ENCODE results near the gene DPH5.
"Not testable (repeated sequence)": the region's sequence is repeated elsewhere in the genome, so short reads cannot be mapped to it uniquely, and the experiment has no call there.

DPH5 gene

GRCh38 chr1:100959502-100960060, 66.0 kb downstream of the DPH5 start:
- DNase-seq: peak; percentile 12
- no peak overlapping the region for H3K4me2 ChIP-seq (ENCODE audit: low read length, poor library complexity, severe bottlenecking)
- 89% methylated on average over 5 of the region's 5 CpGs for WGBS
- H3K18ac ChIP-seq (ENCODE audit: low read depth in 1 of 2, low read length in 2 of 2): no peak overlapping the region
- H2AFZ ChIP-seq (ENCODE audit: low read depth, low read length): no peak overlapping the region
- no peak overlapping the region for H2BK15ac ChIP-seq (ENCODE audit: low read depth, poor library complexity, severe bottlenecking)
- no peak overlapping the region for H2BK120ac ChIP-seq (ENCODE audit: low read depth, low read length)
- H3K79me1 ChIP-seq (replicated peaks; ENCODE audit: low read length, poor library complexity, severe bottlenecking): peaks cover 3% of the 10 kb centered on the region
- no peak overlapping the region for H2BK5ac ChIP-seq (ENCODE audit: low read depth, low read length, poor library complexity, severe bottlenecking)
- H3K4me3 ChIP-seq (ENCODE audit: insufficient read depth in 1 of 2, low read depth in 1 of 2, low read length in 2 of 2): no peak overlapping the region
- H3K4ac ChIP-seq (ENCODE audit: low read depth in 1 of 2, low read length in 2 of 2): no peak overlapping the region
- no peak overlapping the region for H4K91ac ChIP-seq (ENCODE audit: low read length)
- H3K36me3 ChIP-seq (ENCODE audit: control insufficient read depth in 1 of 2, insufficient read depth in 2 of 2, low read depth in 1 of 2, low read length in 2 of 2): peaks cover 0 to 30% of the 10 kb centered on the region in 2 experiments
- no peak overlapping the region for H2AK5ac ChIP-seq (ENCODE audit: low read length, severe bottlenecking)
- no peaks in the 10 kb centered on the region for H3K4me1 ChIP-seq (ENCODE audit: control insufficient read depth, insufficient read depth, low read depth, low read length)
- no peaks in the 10 kb centered on the region for H3K9me3 ChIP-seq (ENCODE audit: control insufficient read depth, low read length)
- H3K23ac ChIP-seq (ENCODE audit: low read length in 2 of 2): no peak overlapping the region
- no peak overlapping the region for H3K9ac ChIP-seq (ENCODE audit: low read length)
- no peaks in the 10 kb centered on the region for H3K27me3 ChIP-seq (ENCODE audit: control insufficient read depth in 1 of 2, insufficient read depth in 1 of 2, low read length in 2 of 2)
- no peak overlapping the region for H3K27ac ChIP-seq (ENCODE audit: low read length, poor library complexity, severe bottlenecking)
- no peak overlapping the region for H2BK12ac ChIP-seq (ENCODE audit: low read length in 2 of 2)
- H4K8ac ChIP-seq (ENCODE audit: low read length): no peak overlapping the region
- H3K14ac ChIP-seq (ENCODE audit: low read length in 2 of 2): no peak overlapping the region

GRCh38 chr1:100955322-100955721, 70.3 kb downstream of the DPH5 start:
- H3K9me3 ChIP-seq (ENCODE audit: control insufficient read depth, low read length): no peaks in the 10 kb centered on the region
- no peak overlapping the region for H3K14ac ChIP-seq (ENCODE audit: low read length in 2 of 2)
- WGBS: 20% methylated on average over 1 of the region's 1 CpG
- no peaks in the 10 kb centered on the region for H3K4me1 ChIP-seq (ENCODE audit: control insufficient read depth, insufficient read depth, low read depth, low read length)
- no peak overlapping the region for H2AFZ ChIP-seq (ENCODE audit: low read depth, low read length)
- H3K4me3 ChIP-seq (ENCODE audit: insufficient read depth in 1 of 2, low read depth in 1 of 2, low read length in 2 of 2): no peak overlapping the region
- H2BK5ac ChIP-seq (ENCODE audit: low read depth, low read length, poor library complexity, severe bottlenecking): no peak overlapping the region
- H3K18ac ChIP-seq (ENCODE audit: low read depth in 1 of 2, low read length in 2 of 2): no peak overlapping the region
- H4K91ac ChIP-seq (ENCODE audit: low read length): no peak overlapping the region
- H2AK5ac ChIP-seq (ENCODE audit: low read length, severe bottlenecking): no peak overlapping the region
- no peak overlapping the region for H2BK15ac ChIP-seq (ENCODE audit: low read depth, poor library complexity, severe bottlenecking)
- no peak overlapping the region for H3K4me2 ChIP-seq (ENCODE audit: low read length, poor library complexity, severe bottlenecking)
- no peak overlapping the region for H2BK120ac ChIP-seq (ENCODE audit: low read depth, low read length)
- H3K79me1 ChIP-seq (replicated peaks; ENCODE audit: low read length, poor library complexity, severe bottlenecking): peaks cover 5% of the 10 kb centered on the region
- H3K4ac ChIP-seq (ENCODE audit: low read depth in 1 of 2, low read length in 2 of 2): no peak overlapping the region
- H4K8ac ChIP-seq (ENCODE audit: low read length): no peak overlapping the region
- H3K36me3 ChIP-seq (ENCODE audit: control insufficient read depth in 1 of 2, insufficient read depth in 2 of 2, low read depth in 1 of 2, low read length in 2 of 2): peaks cover 3 to 18% of the 10 kb centered on the region in 2 experiments
- peak; percentile 51 for DNase-seq
- H3K27me3 ChIP-seq (ENCODE audit: control insufficient read depth in 1 of 2, insufficient read depth in 1 of 2, low read length in 2 of 2): no peaks in the 10 kb centered on the region
- no peak overlapping the region for H3K23ac ChIP-seq (ENCODE audit: low read length in 2 of 2)
- peak overlapping the region; percentile 73 for H3K9ac ChIP-seq (ENCODE audit: low read length)
- H2BK12ac ChIP-seq (ENCODE audit: low read length in 2 of 2): no peak overlapping the region
- H3K27ac ChIP-seq (ENCODE audit: low read length, poor library complexity, severe bottlenecking): no peak overlapping the region

GRCh38 chr1:100953960-100954730, 71.4 kb downstream of the DPH5 start:
- H2BK15ac ChIP-seq (ENCODE audit: low read depth, poor library complexity, severe bottlenecking): no peak overlapping the region
- no peaks in the 10 kb centered on the region for H3K9me3 ChIP-seq (ENCODE audit: control insufficient read depth, low read length)
- 80% methylated on average over 1 of the region's 2 CpGs for WGBS
- no peaks in the 10 kb centered on the region for H3K27me3 ChIP-seq (ENCODE audit: control insufficient read depth in 1 of 2, insufficient read depth in 1 of 2, low read length in 2 of 2)
- no peak for DNase-seq
- H2BK120ac ChIP-seq (ENCODE audit: low read depth, low read length): no peak overlapping the region
- H2BK12ac ChIP-seq (ENCODE audit: low read length in 2 of 2): no peak overlapping the region
- H3K36me3 ChIP-seq (ENCODE audit: control insufficient read depth in 1 of 2, insufficient read depth in 2 of 2, low read depth in 1 of 2, low read length in 2 of 2): peaks cover 3 to 18% of the 10 kb centered on the region in 2 experiments
- H3K4ac ChIP-seq (ENCODE audit: low read depth in 1 of 2, low read length in 2 of 2): no peak overlapping the region
- H3K9ac ChIP-seq (ENCODE audit: low read length): no peak overlapping the region
- H3K14ac ChIP-seq (ENCODE audit: low read length in 2 of 2): no peak overlapping the region
- H3K23ac ChIP-seq (ENCODE audit: low read length in 2 of 2): no peak overlapping the region
- no peak overlapping the region for H2AFZ ChIP-seq (ENCODE audit: low read depth, low read length)
- no peak overlapping the region for H3K18ac ChIP-seq (ENCODE audit: low read depth in 1 of 2, low read length in 2 of 2)
- H3K79me1 ChIP-seq (replicated peaks; ENCODE audit: low read length, poor library complexity, severe bottlenecking): peaks cover 6% of the 10 kb centered on the region
- H4K91ac ChIP-seq (ENCODE audit: low read length): no peak overlapping the region
- H3K4me2 ChIP-seq (ENCODE audit: low read length, poor library complexity, severe bottlenecking): no peak overlapping the region
- H3K4me3 ChIP-seq (ENCODE audit: insufficient read depth in 1 of 2, low read depth in 1 of 2, low read length in 2 of 2): no peak overlapping the region
- no peak overlapping the region for H2AK5ac ChIP-seq (ENCODE audit: low read length, severe bottlenecking)
- H4K8ac ChIP-seq (ENCODE audit: low read length): no peak overlapping the region
- no peak overlapping the region for H2BK5ac ChIP-seq (ENCODE audit: low read depth, low read length, poor library complexity, severe bottlenecking)
- no peak overlapping the region for H3K27ac ChIP-seq (ENCODE audit: low read length, poor library complexity, severe bottlenecking)
- peaks cover 7% of the 10 kb centered on the region for H3K4me1 ChIP-seq (ENCODE audit: control insufficient read depth, insufficient read depth, low read depth, low read length)

GRCh38 chr1:100952970-100953369, 72.6 kb downstream of the DPH5 start:
- H4K8ac ChIP-seq (ENCODE audit: low read length); H3K27ac ChIP-seq (ENCODE audit: low read length, poor library complexity, severe bottlenecking); H4K91ac ChIP-seq (ENCODE audit: low read length); H2BK120ac ChIP-seq (ENCODE audit: low read depth, low read length); H2BK12ac ChIP-seq (ENCODE audit: low read length in 2 of 2); H2AFZ ChIP-seq (ENCODE audit: low read depth, low read length); H3K9ac ChIP-seq (ENCODE audit: low read length); H2BK5ac ChIP-seq (ENCODE audit: low read depth, low read length, poor library complexity, severe bottlenecking); H3K23ac ChIP-seq (ENCODE audit: low read length in 2 of 2); H2AK5ac ChIP-seq (ENCODE audit: low read length, severe bottlenecking); H3K4me1 ChIP-seq (ENCODE audit: control insufficient read depth, insufficient read depth, low read depth, low read length); H3K18ac ChIP-seq (ENCODE audit: low read depth in 1 of 2, low read length in 2 of 2); H3K9me3 ChIP-seq (ENCODE audit: control insufficient read depth, low read length); H2BK15ac ChIP-seq (ENCODE audit: low read depth, poor library complexity, severe bottlenecking); H3K4me2 ChIP-seq (ENCODE audit: low read length, poor library complexity, severe bottlenecking); H3K79me1 ChIP-seq (replicated peaks; ENCODE audit: low read length, poor library complexity, severe bottlenecking); H3K14ac ChIP-seq (ENCODE audit: low read length in 2 of 2); DNase-seq; H3K27me3 ChIP-seq (ENCODE audit: control insufficient read depth in 1 of 2, insufficient read depth in 1 of 2, low read length in 2 of 2); H3K4ac ChIP-seq (ENCODE audit: low read depth in 1 of 2, low read length in 2 of 2); H3K4me3 ChIP-seq (ENCODE audit: insufficient read depth in 1 of 2, low read depth in 1 of 2, low read length in 2 of 2): not testable (repeated sequence)
- WGBS: no CpG with 5 or more reads among the region's 1 CpG
- peaks cover 3 to 18% of the 10 kb centered on the region in 2 experiments for H3K36me3 ChIP-seq (ENCODE audit: control insufficient read depth in 1 of 2, insufficient read depth in 2 of 2, low read depth in 1 of 2, low read length in 2 of 2)
